Measurements from ENCODE around the gene MDGA2.
"Not testable (repeated sequence)": the region's sequence is repeated elsewhere in the genome, so short reads cannot be mapped to it uniquely, and the experiment has no call there.

MDGA2 gene

GRCh38 chr14:47302121-47302520, 373.3 kb downstream of the MDGA2 start:
- no peak for TF ChIP-seq CTCF (conservative IDR thresholded peaks at IDR 0.05; ENCODE audit: control insufficient read depth, insufficient read depth, low read depth, low read length)
- no peak overlapping the region for H3K4me3 ChIP-seq (ENCODE audit: control insufficient read depth, low read depth, low read length)
- no peak for DNase-seq (ENCODE audit: low read depth)

DNA sequence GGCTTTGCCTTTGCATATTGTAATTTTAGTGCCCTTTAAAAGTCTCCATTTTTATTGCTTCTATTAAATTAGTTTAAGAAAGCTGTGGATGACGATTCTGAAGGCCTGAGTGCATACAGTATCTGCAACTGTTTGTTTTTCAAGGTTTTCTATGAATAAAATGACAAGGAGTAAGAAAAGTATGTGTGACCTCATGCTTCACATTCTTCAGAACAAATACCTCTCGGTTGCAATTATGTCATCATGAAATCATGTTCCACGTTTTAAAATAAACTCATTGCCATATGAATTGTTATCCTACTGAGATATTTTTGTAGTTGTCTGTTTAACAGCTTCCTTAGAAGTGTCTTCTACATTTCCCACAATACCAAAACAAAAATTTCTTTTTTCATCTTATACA, 374.6 kb downstream of the MDGA2 start:
- H3K4me3 ChIP-seq (ENCODE audit: control insufficient read depth, low read depth, low read length): no peak overlapping the region
- no peak for DNase-seq (ENCODE audit: low read depth)
- TF ChIP-seq CTCF (conservative IDR thresholded peaks at IDR 0.05; ENCODE audit: control insufficient read depth, insufficient read depth, low read depth, low read length): no peak

DNA sequence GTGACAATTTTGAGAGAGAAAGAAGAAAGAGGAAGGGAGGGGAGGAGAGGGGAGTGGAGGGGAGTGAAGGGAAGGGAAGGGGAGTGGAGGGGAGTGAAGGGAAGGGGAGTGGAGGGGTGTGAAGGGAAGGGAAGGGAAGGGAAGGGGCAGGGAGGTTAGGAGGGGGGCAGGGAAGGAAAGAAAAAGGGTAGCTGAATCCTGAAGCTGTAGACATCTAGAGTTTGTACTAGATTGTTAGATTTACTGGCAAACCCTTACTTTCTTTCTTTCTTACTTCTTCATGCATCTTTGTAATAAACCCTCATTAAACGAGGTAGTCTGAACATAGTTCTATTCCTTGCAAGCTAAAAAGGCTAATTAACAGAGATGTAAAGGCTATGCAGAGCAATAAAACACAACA, 378.0 kb downstream of the MDGA2 start:
- TF ChIP-seq CTCF (conservative IDR thresholded peaks at IDR 0.05; ENCODE audit: control insufficient read depth, insufficient read depth, low read depth, low read length): no peak
- no peak for DNase-seq (ENCODE audit: low read depth)
- no peak overlapping the region for H3K4me3 ChIP-seq (ENCODE audit: control insufficient read depth, low read depth, low read length)

GRCh38 chr14:47284283-47284682, 391.1 kb downstream of the MDGA2 start:
- DNase-seq (ENCODE audit: low read depth): no peak
- no peak overlapping the region for H3K4me3 ChIP-seq (ENCODE audit: control insufficient read depth, low read depth, low read length)
- no peak for TF ChIP-seq CTCF (conservative IDR thresholded peaks at IDR 0.05; ENCODE audit: control insufficient read depth, insufficient read depth, low read depth, low read length)

GRCh38 chr14:47281761-47282160, 393.6 kb downstream of the MDGA2 start:
- not testable (repeated sequence) for H3K4me3 ChIP-seq (ENCODE audit: control insufficient read depth, low read depth, low read length)

GRCh38 chr14:47278233-47278842, 397.1 kb downstream of the MDGA2 start:
- no peak overlapping the region for H3K4me3 ChIP-seq (ENCODE audit: control insufficient read depth, low read depth, low read length)
- TF ChIP-seq CTCF (conservative IDR thresholded peaks at IDR 0.05; ENCODE audit: control insufficient read depth, insufficient read depth, low read depth, low read length): peak; percentile 81
- DNase-seq (ENCODE audit: low read depth): peak; percentile 40

More at GRCh38 chr14:47281761-47282160, 393.6 kb downstream of the MDGA2 start:
- not testable (repeated sequence) for DNase-seq (ENCODE audit: low read depth)

GRCh38 chr14:47277703-47278102, 397.7 kb downstream of the MDGA2 start:
- DNase-seq (ENCODE audit: low read depth): peak; percentile 1
- H3K4me3 ChIP-seq (ENCODE audit: control insufficient read depth, low read depth, low read length): no peak overlapping the region
- TF ChIP-seq CTCF (conservative IDR thresholded peaks at IDR 0.05; ENCODE audit: control insufficient read depth, insufficient read depth, low read depth, low read length): no peak
